ENCODE data around the gene DUSP14.

- TF ChIP-seq, protein P1, sequence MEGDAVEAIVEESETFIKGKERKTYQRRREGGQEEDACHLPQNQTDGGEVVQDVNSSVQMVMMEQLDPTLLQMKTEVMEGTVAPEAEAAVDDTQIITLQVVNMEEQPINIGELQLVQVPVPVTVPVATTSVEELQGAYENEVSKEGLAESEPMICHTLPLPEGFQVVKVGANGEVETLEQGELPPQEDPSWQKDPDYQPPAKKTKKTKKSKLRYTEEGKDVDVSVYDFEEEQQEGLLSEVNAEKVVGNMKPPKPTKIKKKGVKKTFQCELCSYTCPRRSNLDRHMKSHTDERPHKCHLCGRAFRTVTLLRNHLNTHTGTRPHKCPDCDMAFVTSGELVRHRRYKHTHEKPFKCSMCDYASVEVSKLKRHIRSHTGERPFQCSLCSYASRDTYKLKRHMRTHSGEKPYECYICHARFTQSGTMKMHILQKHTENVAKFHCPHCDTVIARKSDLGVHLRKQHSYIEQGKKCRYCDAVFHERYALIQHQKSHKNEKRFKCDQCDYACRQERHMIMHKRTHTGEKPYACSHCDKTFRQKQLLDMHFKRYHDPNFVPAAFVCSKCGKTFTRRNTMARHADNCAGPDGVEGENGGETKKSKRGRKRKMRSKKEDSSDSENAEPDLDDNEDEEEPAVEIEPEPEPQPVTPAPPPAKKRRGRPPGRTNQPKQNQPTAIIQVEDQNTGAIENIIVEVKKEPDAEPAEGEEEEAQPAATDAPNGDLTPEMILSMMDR (IDR thresholded peaks at IDR 0.05; ENCODE audit: insufficient read depth, low read length): peak; percentile 47
- TF ChIP-seq SPI1 (IDR thresholded peaks at IDR 0.05; ENCODE audit: borderline replicate concordance, low read depth) (no peak), REST (IDR thresholded peaks at IDR 0.05; ENCODE audit: insufficient replicate concordance, low read depth) (no peak), POLR2AphosphoS5 (IDR thresholded peaks at IDR 0.05; ENCODE audit: low read depth) (no peak), GABPA (IDR thresholded peaks at IDR 0.05; ENCODE audit: low read depth) (no peak)
Measured at GRCh38 chr17:37527249-37527851, 37.7 kb downstream of the DUSP14 start.
